Lower leg skin (tissue), 3 donors: ENCODE measurements around the gene ITGB5.

ENCODE experiments used
- POLR2A ChIP-seq, 2 donors: fragments of 450-650 bp; IDR thresholded peaks; one replicate each; pipeline ENCODE4 v1.6.1; 2016 to 2017; ENCODE audit warnings: antibody characterized with exemption in 2 of 2, mild to moderate bottlenecking in 1 of 2, moderate library complexity in 1 of 2
- TF ChIP-seq, protein P1 (sequence below), 3 donors: fragments of 450-650 bp; IDR thresholded peaks; one replicate each; pipeline ENCODE4 v1.5.1; 2016; ENCODE audit warnings: antibody characterized with exemption in 3 of 3, mild to moderate bottlenecking in 3 of 3, moderate library complexity in 2 of 3

DNA sequence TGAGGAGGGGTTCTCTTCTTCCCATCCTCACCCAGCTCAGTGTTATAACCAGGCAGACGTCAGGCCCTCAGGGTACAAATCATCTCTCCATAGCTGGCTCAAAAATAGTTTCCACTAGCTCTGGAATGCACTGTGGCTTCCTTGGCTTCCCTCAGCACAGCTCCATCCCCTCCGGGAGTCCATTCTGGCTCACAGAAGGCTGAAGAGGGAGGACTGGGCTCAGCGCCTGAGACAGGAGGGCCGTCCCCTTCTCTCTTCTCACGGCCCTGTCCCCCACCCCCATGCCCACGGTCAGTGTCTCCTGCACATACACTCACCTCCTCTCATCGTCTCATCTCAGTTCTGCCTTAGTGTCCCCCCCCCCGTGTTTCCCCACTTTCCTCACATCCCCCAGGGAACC is 106.8 kb downstream of the ITGB5 start:
- TF ChIP-seq, protein P1, sequence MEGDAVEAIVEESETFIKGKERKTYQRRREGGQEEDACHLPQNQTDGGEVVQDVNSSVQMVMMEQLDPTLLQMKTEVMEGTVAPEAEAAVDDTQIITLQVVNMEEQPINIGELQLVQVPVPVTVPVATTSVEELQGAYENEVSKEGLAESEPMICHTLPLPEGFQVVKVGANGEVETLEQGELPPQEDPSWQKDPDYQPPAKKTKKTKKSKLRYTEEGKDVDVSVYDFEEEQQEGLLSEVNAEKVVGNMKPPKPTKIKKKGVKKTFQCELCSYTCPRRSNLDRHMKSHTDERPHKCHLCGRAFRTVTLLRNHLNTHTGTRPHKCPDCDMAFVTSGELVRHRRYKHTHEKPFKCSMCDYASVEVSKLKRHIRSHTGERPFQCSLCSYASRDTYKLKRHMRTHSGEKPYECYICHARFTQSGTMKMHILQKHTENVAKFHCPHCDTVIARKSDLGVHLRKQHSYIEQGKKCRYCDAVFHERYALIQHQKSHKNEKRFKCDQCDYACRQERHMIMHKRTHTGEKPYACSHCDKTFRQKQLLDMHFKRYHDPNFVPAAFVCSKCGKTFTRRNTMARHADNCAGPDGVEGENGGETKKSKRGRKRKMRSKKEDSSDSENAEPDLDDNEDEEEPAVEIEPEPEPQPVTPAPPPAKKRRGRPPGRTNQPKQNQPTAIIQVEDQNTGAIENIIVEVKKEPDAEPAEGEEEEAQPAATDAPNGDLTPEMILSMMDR (IDR thresholded peaks at IDR 0.05) = no peak
- TF ChIP-seq POLR2A (IDR thresholded peaks at IDR 0.05) = no peak
